Calu3 (cell line): ENCODE data around the gene ECI1. TPM values are rescaled to one million over a fixed set of nuclear protein-coding genes. Genes with fewer than 3 reads are reported as not detected.

Source experiments
- BruUV-seq: library from RNA; stranded (reverse); fragments of 400-500 nt; replicated peaks from 2 replicates; lab custom pipeline; 2021; lab: Mats Ljungman, UMichigan
- CTCF ChIA-PET: fragments of 300-600 bp; sonication (Branson Sonifier 250); formaldehyde crosslinking; loops from one replicate; lab custom pipeline; 2022; ENCODE audit warnings: antibody characterized with exemption; lab: Charles Lee
- DNase-seq: peaks from one replicate; pipeline ENCODE4 v3.0.0; 2022
- H3K27ac Mint-ChIP-seq: one replicate; pipeline ENCODE4 v1.8.0; 2022; ENCODE audit warnings: mixed read lengths; ENCODE audit not compliant: unreplicated experiment
- H3K27me3 Mint-ChIP-seq: one replicate; pipeline ENCODE4 v1.8.0; 2022; ENCODE audit warnings: mixed read lengths; ENCODE audit not compliant: unreplicated experiment
- H3K36me3 Mint-ChIP-seq: one replicate; pipeline ENCODE4 v1.8.0; 2022; ENCODE audit warnings: mild to moderate bottlenecking, moderate library complexity, mixed read lengths; ENCODE audit not compliant: insufficient read depth, unreplicated experiment
- H3K4me1 Mint-ChIP-seq: one replicate; pipeline ENCODE4 v1.8.0; 2022; ENCODE audit warnings: mild to moderate bottlenecking, low read depth, mixed read lengths; ENCODE audit not compliant: unreplicated experiment
- H3K4me3 Mint-ChIP-seq: one replicate; pipeline ENCODE4 v1.8.0; 2022; ENCODE audit warnings: mild to moderate bottlenecking, low read depth, moderate library complexity, mixed read lengths; ENCODE audit not compliant: unreplicated experiment
- H3K9me3 Mint-ChIP-seq: one replicate; pipeline ENCODE4 v1.8.0; 2022; ENCODE audit warnings: low read depth, mixed read lengths; ENCODE audit not compliant: unreplicated experiment
- intact Hi-C: fragments of 100-400 bp; cut with micrococcal nuclease; formaldehyde crosslinking; loops from one replicate; pipeline ENCODE4 v1.10.0; 2022; ENCODE audit not compliant: unreplicated experiment
- total RNA-seq: library from RNA; stranded (reverse); gene quantifications from 2 replicates; pipeline ENCODE4 v1.2.3, GENCODE V29; 2022
- TF ChIP-seq, protein P1 (sequence below): fragments of 200-600 bp; IDR thresholded peaks from one replicate; pipeline ENCODE4 v1.8.0; 2022; ENCODE audit warnings: antibody characterized with exemption; ENCODE audit not compliant: unreplicated experiment

Gene ECI1
- total RNA-seq, 1 experiment from 2014 or later, result 85.7 TPM

DNA sequence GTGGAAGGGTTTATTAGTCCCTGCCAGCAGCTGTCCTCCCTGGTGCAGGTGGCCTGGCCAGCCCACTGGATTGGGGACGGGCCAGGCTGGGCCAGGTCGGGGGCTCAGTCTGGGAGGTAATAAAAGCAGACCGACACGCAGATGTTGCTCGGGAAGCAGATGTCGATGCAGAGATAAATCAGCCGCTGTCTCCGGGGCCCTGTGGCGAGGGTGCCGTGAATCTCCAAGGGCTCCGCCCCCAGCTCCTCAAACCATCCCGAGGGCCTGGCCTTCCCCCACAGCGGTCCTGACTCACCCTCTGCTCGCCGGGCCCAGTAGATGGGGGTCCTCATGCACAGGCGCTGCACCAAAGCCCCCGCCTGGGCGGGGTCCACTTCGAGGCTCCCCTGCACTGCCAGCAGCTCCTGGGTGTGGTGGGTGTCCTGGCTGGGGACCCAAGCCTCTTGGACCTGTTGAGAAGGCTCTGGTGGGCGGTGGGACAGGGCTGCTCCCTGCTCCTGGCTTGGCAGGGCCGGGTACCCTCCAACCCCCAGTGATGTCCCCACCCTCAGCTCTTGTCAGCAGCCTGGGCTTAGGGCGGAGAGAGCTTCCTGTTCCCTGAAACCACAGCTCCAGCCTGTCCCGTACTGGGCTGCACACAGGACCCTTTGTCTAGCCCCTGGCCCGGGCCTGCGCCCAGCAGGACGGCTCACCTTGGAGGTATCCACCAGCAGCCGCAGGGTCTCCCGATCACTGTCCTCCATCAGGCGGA, 42.0 kb downstream of the ECI1 start:
- Mint-ChIP-seq H3K27me3 (no peaks in the 10 kb centered on the region), H3K36me3 (peaks cover 88% of the 10 kb centered on the region), H3K9me3 (no peaks in the 10 kb centered on the region), H3K27ac (no peak overlapping the region), H3K4me1 (peaks cover 46% of the 10 kb centered on the region), H3K4me3 (no peak overlapping the region)
- DNase-seq, result no peak
- CTCF ChIA-PET, result no interaction called here
- intact Hi-C loops, result no loop called here
- no TSS peak for BruUV-seq
- TF ChIP-seq, protein P1, sequence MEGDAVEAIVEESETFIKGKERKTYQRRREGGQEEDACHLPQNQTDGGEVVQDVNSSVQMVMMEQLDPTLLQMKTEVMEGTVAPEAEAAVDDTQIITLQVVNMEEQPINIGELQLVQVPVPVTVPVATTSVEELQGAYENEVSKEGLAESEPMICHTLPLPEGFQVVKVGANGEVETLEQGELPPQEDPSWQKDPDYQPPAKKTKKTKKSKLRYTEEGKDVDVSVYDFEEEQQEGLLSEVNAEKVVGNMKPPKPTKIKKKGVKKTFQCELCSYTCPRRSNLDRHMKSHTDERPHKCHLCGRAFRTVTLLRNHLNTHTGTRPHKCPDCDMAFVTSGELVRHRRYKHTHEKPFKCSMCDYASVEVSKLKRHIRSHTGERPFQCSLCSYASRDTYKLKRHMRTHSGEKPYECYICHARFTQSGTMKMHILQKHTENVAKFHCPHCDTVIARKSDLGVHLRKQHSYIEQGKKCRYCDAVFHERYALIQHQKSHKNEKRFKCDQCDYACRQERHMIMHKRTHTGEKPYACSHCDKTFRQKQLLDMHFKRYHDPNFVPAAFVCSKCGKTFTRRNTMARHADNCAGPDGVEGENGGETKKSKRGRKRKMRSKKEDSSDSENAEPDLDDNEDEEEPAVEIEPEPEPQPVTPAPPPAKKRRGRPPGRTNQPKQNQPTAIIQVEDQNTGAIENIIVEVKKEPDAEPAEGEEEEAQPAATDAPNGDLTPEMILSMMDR, result no peak

DNA sequence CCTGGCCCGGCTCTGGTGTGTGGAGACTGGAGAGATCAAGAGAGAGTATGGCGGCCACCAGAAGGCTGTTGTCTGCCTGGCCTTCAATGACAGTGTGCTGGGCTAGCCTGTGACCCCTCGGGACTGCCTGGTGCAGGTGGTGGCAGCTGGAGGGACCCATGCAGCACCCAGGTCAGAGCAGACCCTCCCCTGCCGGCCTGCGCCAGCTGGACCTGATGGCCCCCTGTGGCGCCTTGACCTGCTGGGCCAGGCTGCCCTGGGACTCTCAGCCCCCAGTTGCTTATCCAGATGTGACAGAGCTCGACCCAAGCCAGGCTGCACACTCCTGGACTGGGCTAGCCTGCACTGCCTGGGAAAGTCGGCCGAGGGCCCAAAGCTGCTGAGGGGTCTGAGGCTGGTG, 42.6 kb downstream of the ECI1 start:
- BruUV-seq, result no TSS peak
- Mint-ChIP-seq H3K4me1 (peaks cover 50% of the 10 kb centered on the region), H3K4me3 (no peak overlapping the region), H3K27ac (no peak overlapping the region), H3K9me3 (no peaks in the 10 kb centered on the region), H3K36me3 (peaks cover 92% of the 10 kb centered on the region), H3K27me3 (no peaks in the 10 kb centered on the region)
- DNase-seq, result no peak
- CTCF ChIA-PET, result no interaction called here
- intact Hi-C loops, result no loop called here
- TF ChIP-seq, protein P1, result no peak

DNA sequence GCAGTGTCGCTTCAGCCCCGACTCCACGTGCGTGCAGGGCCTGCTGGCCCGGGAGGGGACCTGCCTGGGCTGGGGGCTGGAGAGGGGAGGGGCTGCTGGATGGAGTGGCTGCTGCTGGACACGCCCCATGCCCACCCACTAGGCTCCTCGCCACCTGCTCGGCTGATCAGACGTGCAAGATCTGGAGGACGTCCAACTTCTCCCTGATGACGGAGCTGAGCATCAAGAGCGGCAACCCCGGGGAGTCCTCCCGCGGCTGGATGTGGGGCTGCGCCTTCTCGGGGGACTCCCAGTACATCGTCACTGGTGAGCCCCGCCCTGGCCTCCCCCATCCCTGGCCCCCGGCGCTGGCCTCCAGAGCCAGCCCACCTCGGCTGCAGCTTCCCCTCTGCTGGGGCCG, 43.1 kb downstream of the ECI1 start:
- Mint-ChIP-seq H3K27ac (no peak overlapping the region), H3K4me1 (peaks cover 47% of the 10 kb centered on the region), H3K27me3 (no peaks in the 10 kb centered on the region), H3K9me3 (no peaks in the 10 kb centered on the region), H3K4me3 (no peak overlapping the region), H3K36me3 (peaks cover 87% of the 10 kb centered on the region)
- BruUV-seq, result no TSS peak
- DNase-seq, result no peak
- TF ChIP-seq, protein P1, result no peak
- intact Hi-C loops, result no loop called here
- CTCF ChIA-PET, result no interaction called here

- no peak for DNase-seq
- TF ChIP-seq, protein P1, result no peak
- peaks cover 83% of the 10 kb centered on the region for H3K36me3 Mint-ChIP-seq
- CTCF ChIA-PET, result no interaction called here
- intact Hi-C loops, result no loop called here
- no peak overlapping the region for H3K27ac Mint-ChIP-seq
- BruUV-seq, result no TSS peak
- peak overlapping the region; percentile 17 for H3K4me3 Mint-ChIP-seq
- H3K27me3 Mint-ChIP-seq, result no peaks in the 10 kb centered on the region
- no peaks in the 10 kb centered on the region for H3K9me3 Mint-ChIP-seq
- peaks cover 42% of the 10 kb centered on the region for H3K4me1 Mint-ChIP-seq
Measured at GRCh38 chr16:2207872-2208271, 43.5 kb downstream of the ECI1 start.
